HG03095 (cell line): ENCODE data around the gene RNF151.

Source experiments
- ATAC-seq: cut with Tn5 transposase; IDR thresholded peaks from one replicate; pipeline ENCODE4 v1.9.1; 2021; ENCODE audit warnings: moderate library complexity; ENCODE audit not compliant: unreplicated experiment

RNF151 gene

GRCh38 chr16:1990351-1991134 is 23.9 kb downstream of the RNF151 start:
- ATAC-seq: no peak

GRCh38 chr16:1991135-1991551 is 24.5 kb downstream of the RNF151 start:
- ATAC-seq: no peak

GRCh38 chr16:1991588-1991947 is 24.9 kb downstream of the RNF151 start:
- ATAC-seq: no peak

- peak; percentile 40 for ATAC-seq
These were observed 25.5 kb downstream of the RNF151 start for GRCh38 chr16:1991948-1992703.

- ATAC-seq: no peak
These were observed 26.2 kb downstream of the RNF151 start for GRCh38 chr16:1992704-1993317.

- ATAC-seq: no peak
These were observed 27.1 kb downstream of the RNF151 start for GRCh38 chr16:1993731-1994131.

GRCh38 chr16:1997494-1998359 is 31.1 kb downstream of the RNF151 start:
- no peak for ATAC-seq

GRCh38 chr16:1998360-1998835 is 31.7 kb downstream of the RNF151 start:
- ATAC-seq: no peak

- ATAC-seq: no peak
These were observed 32.5 kb downstream of the RNF151 start for GRCh38 chr16:1998852-1999801.

GRCh38 chr16:1999866-2000514 is 33.3 kb downstream of the RNF151 start:
- no peak for ATAC-seq

- no peak for ATAC-seq
These were observed 34.4 kb downstream of the RNF151 start for GRCh38 chr16:2001035-2001434.

- ATAC-seq: no peak
These were observed 35.0 kb downstream of the RNF151 start for GRCh38 chr16:2001456-2002355.

- ATAC-seq: no peak
These were observed 36.0 kb downstream of the RNF151 start for GRCh38 chr16:2002406-2003230.

- no peak for ATAC-seq
These were observed 36.7 kb downstream of the RNF151 start for GRCh38 chr16:2003231-2003826.

GRCh38 chr16:2003827-2004641 is 37.4 kb downstream of the RNF151 start:
- ATAC-seq: no peak
